GM12892 (cell line): Measurements from ENCODE around the gene GPR55.

Source experiments
- POLR2A ChIP-seq: IDR thresholded peaks from 2 replicates; pipeline ENCODE4 v1.6.1; 2011; ENCODE audit warnings: low read depth, low read length, control low read depth
- TAF1 ChIP-seq: IDR thresholded peaks from 2 replicates; pipeline ENCODE4 v1.6.1; 2011; ENCODE audit warnings: low read depth, mild to moderate bottlenecking, control low read depth, low read length, borderline replicate concordance

GRCh38 chr2:230898016-230898712 is 26.9 kb downstream of the GPR55 start:
- no peak for TF ChIP-seq POLR2A
- no peak for TF ChIP-seq TAF1
